NCI-H1105 (cell line): ENCODE data around the gene SEC61G.

Source experiments
- DNase-seq: peaks from one replicate; lab custom pipeline; 2025; lab: John Stamatoyannopoulos, UW

The SEC61G gene

DNA sequence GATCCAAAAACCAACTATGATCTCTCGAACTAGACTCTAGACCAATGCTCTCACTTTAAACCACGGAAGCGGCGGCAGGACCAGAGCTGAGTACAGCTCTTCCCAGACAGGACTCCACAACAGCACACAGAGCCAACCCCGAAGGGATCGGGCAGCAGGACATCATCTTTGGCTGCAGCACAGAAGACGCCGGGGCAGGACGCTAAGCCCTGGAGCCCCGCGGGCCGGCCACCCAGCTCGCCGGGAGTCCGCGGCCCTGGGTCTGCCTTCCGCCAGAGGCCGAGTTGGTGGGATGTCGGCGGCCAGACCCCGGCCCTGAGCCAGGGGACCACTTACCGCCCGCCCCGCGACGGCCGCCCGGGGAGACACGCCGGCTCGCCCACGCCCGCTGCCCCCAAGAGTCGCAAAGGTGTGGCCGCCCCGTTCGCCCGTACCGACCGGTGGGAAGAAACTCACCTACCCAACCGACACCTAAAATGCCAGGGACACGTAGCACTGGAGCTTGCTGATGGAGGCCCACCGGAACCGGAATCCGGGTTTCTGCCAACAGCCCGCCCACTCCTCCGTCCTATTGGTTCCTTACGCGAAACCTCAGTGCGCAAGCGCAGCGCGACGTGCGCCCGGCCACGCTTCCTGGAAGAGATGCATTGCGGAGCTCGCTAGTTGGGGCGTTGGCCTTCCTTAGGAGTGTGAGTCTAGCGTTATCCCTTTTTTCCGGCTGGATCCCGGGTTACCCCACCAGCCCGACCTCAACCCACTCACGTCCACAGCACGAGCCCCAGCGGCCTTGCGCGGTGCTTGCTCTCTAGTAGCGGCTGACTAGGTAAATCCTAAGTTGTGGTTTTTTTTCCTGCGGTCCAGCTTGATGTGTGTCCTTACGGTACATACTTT lies at the start of gene SEC61G:
SEC61G (minus strand) TSS at position 510 of the 891 bp plus-strand sequence. CDS start 1,623 bp downstream, outside the sequence.
- DNase-seq, result peak; percentile 92

DNA sequence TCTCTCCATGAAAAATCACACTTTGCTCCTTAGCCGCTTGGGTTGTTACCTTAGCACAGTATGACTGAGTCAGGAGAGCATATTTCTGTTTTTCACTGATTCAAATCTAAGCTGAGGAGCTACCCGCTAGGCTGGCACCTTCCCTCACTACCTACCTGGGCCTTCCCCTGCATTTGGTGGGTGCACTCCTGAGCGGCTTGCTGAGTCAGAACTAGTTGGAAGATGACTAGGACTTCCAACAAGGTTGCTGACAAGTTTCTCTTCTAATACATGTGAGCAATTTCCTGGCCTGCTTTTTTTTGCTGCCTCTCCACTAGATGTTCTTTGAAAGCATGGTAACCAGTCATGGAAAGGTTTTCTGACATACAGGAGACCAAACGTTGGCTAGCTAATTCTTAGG lies 43.8 kb upstream of the SEC61G start:
- DNase-seq, result no peak

DNA sequence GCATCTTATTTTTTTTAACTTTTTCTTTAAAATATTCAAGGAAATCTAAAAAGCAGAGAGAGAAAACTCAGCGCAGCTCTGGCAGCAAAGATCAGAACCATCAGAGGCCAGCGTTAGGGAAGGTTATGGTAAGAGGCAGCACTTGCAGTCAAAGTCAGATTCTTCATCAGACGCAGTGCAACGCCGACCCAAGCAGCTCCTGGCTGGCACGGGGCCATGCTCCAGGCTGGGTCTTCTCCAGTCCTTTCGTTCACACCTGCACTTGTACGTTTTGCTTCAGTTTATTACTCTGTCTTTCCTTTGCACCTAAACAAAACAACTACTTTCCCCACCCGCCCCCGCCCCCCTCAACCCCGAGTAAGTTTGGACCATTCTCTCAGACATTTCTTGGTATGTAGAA lies 43.1 kb upstream of the SEC61G start:
- DNase-seq, result no peak

DNA sequence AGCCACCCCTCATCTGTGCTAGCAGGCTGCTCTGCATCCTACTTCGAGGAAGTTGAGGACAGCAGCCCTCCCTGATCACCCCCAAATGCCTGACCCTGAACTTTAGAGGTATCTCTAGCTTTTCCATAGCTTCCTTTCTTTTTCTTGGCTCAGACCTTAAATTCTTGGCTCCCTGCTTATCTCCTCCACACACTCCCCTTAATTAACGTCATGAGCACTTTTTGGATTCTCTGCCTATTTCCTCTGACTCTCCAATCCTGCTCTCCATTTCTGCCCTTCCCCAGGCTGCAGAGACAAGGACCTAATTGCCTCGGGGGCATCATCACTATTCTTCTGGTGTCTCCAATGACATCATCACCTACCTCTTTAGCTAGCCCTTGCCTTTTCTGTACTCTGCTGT lies 40.8 kb upstream of the SEC61G start:
- DNase-seq, result no peak

DNA sequence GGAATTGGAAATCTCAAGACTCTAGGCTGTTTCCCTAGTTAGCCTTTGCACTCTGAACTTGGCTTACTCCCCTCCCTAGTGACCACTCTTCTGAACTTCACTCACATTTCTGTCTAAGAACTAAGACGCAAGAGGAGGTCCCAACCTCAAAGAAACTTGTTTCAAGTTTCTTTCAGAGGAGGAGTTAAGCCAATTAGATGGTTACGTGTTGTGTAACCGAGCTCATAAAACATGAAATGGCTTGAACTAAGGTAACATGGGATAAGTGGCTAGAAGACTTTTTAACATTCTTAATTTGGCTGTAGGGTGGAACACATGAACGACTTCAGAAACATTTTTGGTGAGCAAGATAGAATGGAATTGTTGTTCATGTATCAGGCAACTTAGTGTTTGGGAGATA lies 39.5 kb upstream of the SEC61G start:
- no peak for DNase-seq

DNA sequence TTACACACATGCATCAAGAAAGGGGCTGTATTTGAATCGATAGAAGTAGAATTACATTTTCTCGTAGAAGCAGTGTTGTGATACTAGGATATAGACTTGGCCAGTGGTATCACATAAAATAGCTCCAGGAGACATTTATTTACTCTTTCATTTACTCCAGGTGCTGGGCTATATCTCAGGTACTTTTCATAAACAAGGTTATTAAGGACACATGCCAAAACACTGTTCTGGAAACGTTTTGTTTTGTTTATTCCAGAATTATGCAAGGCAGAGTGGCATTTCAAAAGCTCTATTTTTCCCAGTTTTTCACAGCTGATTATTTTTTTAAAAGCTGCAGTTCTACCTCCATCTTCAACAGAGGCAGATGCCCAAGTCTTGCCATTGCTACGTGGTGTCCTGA lies 37.8 kb upstream of the SEC61G start:
- no peak for DNase-seq

DNA sequence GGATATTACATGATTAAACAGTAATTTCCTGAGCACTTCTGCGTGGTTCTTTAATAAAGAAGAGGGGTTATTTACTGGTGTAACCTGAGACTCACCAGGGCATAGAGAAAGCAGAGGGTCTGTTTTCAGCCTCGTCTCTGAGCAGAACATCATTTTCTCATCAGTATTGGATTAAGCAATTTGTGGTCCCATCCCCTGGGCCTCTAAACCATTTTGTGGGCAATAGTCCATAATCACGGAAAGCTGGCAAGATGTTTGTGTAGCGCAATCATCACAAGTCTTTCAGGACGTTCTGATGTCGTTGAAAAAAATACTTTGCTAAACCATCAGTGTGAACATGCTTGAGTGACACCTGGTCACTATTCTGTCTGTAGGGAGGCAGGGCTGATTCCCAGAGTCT lies 37.1 kb upstream of the SEC61G start:
- peak; percentile 51 for DNase-seq

DNA sequence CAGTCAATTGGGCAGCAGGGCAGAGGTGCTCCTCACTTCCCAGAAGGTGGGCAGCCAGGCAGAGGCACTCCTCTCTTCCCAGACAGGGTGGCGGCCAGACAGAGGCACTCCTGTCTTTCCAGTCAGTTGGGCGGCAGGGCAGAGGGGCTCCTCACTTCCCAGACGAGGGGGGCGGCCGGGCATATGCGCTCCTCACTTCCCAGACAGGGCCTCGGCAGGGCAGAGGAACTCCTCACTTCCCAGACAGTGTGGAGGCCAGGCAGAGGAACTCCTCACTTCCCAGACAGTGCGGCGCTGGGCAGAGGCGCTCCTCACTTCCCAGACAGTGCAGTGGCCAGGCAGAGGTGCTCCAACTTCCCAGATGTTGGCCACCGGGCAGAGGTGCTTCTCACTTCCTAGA lies 33.4 kb upstream of the SEC61G start:
- DNase-seq, result no peak

DNA sequence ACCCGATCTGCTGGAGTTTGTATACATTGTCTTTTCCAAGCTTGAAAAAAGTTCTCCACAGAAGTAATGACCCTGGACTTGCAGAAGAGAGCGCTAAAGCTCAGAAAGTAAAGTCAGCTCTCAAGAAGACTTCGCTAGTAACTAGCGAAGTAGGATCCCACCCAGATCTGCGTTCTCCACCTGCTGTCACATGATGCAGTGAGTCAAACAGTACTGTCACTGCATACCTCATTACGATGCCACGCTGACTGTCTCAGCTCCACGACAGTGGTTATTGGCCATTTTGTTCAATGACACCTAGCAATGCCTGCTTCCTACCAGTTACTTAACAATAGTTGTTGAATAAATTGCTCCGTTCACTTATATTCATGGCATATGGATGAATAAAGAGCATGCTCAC lies 29.7 kb upstream of the SEC61G start:
- DNase-seq, result peak; percentile 67

DNA sequence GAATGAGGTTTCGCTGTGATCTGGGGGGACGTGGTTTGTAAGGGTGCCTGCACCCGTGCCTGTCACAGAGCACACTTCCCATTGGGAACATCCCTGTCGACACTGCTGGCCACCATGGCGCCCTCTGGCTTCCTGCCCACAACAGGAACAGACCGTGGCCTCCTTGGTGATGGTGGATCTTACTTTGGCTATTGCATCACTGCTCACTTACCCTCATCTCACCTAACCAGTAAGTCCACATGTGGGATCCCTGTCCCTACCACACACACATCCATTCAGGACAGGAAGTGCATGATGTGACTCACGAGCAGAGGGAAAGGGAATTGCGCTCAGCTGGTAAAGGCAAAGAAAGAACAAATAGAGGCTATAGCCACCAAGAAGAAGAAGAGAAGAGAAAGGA lies 26.2 kb upstream of the SEC61G start:
- no peak for DNase-seq

DNA sequence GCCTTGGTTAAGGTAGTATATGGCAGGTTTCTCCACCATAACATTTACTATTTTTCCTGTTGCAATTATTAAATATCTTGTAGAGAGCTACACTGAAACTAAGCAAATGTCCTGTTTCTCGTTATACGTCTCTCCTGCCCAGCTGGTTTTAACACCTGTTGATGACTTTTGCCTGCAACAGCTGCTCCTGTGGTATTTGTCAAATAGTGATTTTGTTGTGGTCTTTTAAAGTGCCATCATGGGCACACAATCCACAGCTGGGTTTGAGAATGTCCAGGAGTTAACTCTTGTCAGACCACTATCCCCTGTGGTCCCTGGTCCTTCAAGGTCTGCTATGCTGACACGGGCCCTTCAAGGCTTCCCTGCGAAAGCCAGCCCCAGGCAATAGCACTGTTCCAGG lies 24.9 kb upstream of the SEC61G start:
- no peak for DNase-seq

DNA sequence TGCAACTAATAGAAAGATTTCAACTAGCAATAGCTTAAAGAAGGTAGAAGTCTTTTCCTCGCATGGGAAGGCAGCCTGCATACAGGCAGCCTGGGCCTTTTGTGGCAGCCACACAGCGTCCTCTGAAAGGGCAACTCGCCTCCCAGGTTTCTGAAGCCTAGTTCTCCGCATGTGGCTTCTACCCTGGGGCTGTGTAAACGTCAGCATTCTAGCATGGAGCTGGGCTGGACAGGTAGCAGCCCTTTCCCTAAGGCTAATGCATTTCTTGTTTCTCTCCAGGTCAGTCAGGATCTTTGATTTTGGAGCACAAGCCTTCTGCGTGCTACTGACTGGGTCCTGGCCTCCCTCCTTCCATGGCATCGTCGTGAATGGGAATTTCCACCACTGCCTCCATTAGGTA lies 23.8 kb upstream of the SEC61G start:
- DNase-seq, result no peak

DNA sequence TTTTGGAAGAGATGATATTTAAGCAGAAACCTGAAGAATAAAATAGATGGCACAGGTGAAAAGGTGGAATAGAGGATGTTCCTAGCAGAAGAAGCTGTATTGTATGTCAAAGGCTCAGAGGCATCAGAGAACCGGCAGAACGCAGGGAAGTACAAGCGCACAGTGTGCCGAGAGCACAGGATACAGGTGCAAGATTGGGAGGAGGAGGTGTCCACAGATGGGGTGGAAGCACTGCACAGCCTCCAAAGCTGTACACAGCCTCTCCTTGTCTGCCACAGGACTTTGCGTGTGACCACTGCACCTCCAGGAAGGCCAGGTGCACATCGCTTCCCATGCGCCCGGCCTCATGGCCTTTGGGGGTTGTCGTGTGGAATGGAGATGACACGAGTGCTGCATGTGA lies 23.3 kb upstream of the SEC61G start:
- DNase-seq, result no peak

DNA sequence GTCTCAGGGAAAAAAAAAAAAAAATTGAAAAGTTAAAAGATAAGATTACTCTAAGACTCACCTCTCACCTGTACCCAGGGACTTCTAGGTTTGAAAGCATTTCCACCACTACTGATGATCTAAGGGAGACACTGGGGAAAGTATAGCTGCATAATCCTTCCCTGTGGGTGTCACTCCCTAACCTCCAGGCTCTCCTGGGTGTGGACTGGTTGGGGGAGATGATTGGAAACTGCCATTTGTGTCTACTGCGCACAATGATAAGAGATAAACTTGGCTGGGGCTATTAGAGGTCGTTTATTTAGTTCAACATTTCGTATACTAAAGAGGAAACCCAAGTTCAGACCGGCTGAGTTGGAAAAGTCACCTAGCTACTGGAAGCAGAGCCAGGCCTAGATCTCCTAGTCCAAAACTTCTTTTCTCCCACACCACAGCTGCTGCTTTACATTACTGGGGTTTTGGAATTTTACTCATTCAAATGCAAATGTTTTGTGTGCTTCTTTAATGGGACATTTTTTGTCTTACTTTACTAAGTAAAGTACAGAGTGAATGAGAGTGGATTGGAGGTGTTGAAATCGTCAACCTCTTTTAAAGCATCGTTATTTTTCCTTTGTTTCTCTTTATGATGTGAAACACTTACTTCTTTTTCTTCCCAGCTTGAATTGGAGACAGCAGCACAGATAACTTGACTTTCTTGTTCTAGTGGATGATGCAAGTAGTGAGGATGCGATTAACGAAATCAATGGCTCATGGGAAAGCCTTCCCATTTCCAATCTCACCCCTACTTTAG lies 22.3 kb upstream of the SEC61G start:
- DNase-seq, result no peak

DNA sequence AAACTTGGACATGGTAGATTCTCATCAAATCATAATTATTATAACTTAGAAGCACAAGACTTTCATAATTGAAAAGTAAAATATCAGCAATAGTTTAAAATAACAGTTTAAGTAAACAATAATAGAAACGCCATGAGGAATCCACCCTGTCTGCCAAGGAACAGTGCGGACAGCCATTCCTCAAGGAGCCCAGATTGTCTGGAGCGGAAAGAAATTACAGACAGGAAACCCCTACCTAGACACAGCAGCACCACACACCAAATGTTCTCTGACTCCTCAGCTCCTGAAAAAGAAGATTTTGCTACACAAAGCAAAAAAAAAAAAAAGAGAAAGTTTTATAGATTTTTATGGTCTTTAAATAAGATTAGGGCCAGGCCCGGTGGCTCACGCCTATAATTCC lies 21.5 kb upstream of the SEC61G start:
- DNase-seq, result no peak

DNA sequence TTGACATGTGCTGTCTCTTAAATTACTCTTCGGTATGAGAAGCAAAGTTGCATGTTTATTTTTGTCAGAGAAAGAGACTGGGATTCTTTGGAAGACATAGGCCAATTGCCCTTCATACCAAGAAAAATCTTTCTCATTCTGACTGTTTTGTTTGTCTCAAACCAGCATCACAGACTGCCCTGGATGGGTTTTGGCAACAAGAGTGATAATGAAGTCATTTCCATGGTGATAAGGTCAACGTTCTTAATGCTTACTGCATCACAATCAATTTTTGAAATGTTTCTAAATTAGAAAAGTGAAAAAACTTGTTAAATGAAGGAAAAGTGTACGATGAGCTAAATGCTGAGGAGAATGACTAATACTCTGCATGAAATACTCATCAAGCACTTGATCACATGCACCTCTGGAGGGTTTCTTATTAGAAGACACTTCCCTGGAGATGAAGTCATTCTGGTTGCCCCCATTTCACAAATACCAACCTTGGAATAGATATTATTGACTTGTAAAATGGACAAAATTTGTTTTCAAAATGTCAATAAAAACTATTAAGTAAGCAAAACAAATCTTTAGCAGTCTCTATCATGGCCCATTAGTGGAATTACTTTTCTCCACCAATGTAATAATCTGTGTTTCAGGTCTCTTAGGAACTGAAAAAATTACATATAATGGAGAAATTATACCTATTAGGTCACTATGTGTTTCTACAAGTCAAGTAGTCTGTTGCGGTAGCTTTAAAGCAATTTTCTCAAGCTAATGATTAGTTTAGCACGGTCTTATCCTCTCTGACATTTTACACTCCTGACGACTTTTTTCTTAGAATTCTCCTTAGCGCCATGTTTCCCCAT lies 19.9 kb upstream of the SEC61G start:
- DNase-seq, result no peak

DNA sequence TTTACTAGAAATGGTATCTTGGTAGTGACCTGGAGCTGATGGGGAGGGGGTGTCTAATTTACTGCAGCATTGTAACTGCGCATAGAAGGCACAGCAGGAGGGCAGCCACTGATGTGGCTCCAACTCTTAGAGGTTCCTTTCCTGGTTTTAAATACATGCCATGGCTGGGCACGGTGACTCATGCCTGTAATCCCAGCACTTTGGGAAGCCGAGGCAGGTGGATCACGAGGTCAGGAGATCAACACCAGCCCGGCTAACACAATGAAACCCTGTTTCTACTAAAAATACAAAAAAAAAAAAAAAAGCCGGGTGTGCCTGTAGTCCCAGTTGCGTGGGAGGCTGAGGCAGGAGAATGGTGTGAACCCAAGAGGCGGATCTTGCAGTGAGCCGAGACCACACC lies 19.2 kb upstream of the SEC61G start:
- no peak for DNase-seq

DNA sequence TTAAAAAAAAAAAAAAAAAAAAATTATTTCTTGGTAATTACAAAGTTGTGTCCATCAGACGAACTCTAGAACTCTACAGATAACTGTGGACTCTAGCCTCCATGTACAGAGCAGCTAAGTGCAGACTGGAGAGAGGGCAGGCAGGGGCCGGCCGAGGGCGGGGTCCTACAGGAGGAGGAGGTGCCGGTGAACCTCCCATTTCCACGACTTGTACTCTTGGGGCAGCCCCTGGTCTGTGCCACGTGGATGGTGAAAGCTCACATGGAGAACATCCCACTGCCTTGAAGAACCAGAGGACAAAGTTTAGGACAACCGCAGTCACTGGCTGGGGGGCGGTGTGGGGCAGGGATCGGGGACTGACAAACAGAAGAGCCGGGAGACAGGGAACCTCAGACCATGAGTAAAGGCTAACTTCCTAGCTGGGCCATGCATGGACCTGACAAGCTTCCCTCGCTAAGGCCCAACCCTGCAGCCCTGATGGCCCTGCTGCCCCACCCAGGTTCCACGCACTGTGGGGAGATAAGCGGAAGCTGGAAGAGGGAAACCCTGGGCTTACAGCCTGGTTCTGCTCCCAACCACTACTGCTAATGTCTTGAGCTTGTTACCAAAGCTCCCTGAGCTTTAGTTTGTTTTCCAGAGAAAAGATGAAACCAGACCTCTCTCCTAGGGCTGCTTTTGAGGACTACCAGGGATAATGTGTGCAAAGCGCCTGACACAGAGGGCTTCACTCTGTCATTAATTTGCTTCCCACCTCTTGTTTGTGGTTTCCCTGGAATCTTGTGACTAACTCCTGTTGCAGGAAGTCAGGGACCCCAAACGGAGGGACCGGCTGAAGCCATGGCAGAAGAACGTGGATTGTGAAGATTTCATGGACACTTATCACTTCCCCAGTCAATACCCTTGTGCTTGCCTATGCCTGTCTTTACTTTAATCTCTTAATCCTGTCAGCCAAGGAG lies 16.1 kb upstream of the SEC61G start:
- DNase-seq, result no peak

DNA sequence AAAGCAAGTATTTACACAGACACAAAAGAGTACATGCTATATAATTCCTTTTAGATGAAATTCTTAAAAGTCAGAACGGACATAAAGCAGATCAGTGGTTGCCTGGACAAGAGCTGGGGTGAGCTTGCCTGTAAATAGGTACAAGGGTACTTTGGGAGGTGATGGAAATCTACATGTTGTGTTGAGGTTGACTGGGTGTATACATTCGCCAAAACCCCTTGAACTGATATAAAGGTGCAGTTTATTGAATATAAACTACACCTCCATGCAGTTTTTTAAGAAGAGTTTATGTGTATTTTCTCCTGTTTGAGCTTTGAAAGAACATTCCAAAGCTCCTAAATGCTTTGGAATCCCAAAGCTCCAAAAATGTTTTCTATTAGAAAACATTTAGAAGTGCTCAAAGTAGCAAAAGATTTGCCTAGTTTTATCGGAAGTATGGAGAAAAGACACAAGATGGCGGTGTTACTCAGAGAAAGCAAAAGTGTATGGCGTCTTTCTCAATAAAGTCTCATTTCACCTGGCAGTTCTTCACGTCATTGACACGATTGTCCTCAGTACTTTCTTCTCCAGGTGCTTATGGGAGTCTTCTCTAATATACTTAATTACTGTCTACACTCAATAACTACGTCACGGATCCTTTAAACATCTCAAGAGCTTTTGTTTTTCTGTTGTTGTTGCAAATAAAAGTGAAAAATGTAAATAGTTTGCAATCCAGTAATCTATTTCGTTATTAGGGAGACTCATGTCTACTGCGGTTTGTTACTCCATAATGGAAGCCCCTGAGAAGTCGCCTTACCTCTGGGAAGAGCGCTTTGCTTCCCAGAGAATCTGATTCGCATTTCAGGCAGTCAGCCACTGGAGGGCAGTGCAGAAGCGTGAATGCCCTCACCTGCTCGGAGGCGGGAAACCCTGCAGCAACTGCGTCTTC lies 14.7 kb upstream of the SEC61G start:
- peak; percentile 89 for DNase-seq

DNA sequence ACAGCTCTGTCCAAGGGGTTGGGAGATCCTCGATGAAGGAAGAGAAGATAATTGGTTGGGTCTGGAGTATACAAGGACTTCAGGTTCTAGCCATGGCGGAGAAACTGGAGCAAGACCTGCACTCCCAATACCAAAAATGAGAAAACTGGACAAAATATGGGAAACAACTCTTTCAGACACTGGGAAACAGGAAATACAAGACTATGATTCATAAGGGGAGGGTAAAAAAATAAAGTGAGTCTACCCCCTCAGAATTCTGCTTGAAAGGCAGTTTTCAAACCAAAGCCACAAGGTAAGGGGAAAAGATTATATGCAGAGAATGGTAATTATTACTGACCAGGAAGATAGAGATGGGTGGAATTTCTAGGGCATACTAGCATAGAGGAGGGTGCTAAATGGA lies 10.2 kb upstream of the SEC61G start:
- DNase-seq, result no peak
